Testis (tissue), 3 donors: ENCODE results near the gene RABGAP1L. TPM values are rescaled to one million over a fixed set of nuclear protein-coding genes. Genes with fewer than 3 reads are reported as not detected.

Experiments
- DNase-seq: peaks from one replicate; pipeline ENCODE4 v3.0.0-alpha.2; 2019
- H3K27ac ChIP-seq, 2 donors: fragments of 200-600 bp; sonication (generic); one replicate each; pipeline ENCODE4 v1.5.1; 2019
- H3K27me3 ChIP-seq: fragments of 200-600 bp; sonication (generic); one replicate; pipeline ENCODE4 v1.5.1; 2019
- H3K36me3 ChIP-seq: fragments of 200-600 bp; sonication (generic); one replicate; pipeline ENCODE4 v1.5.1; 2017; ENCODE audit warnings: low read depth; ENCODE audit errors: missing control alignments
- H3K4me1 ChIP-seq: fragments of 200-600 bp; sonication (generic); one replicate; pipeline ENCODE4 v1.5.1; 2019
- H3K4me3 ChIP-seq, 2 donors: fragments of 200-600 bp; sonication (generic); one replicate each; pipeline ENCODE4 v1.5.1; 2017 to 2019
- H3K9me3 ChIP-seq: fragments of 200-600 bp; sonication (generic); one replicate; pipeline ENCODE4 v1.5.1; 2017
- CTCF ChIP-seq, 3 experiments: fragments of 450-650 bp in 2 of 3; fragments of 200-600 bp in 1 of 3; sonication (generic) in 1 of 3; IDR thresholded peaks; one replicate each; pipeline ENCODE4 v1.5.1; 2016 to 2019; ENCODE audit warnings: antibody characterized with exemption in 3 of 3, mild to moderate bottlenecking in 2 of 3, moderate library complexity in 1 of 3
- POLR2A ChIP-seq: fragments of 450-650 bp; IDR thresholded peaks from one replicate; pipeline ENCODE4 v1.6.1; 2017; ENCODE audit warnings: antibody characterized with exemption, mild to moderate bottlenecking, moderate library complexity
- WGBS, 2 donors: methylation state at CpG; one replicate each; pipeline ENCODE4 v1.1.5; 2018; 5-methylcytosine and 5-hydroxymethylcytosine counted together
- intact Hi-C: fragments of 100-400 bp; cut with DNase I; formaldehyde crosslinking; loops from one replicate; pipeline ENCODE4 v1.15.1; 2023; ENCODE audit warnings: low total_unique reads
- polyA plus RNA-seq: library from polyadenylated mRNA; stranded (reverse); fragments of 350-450 nt; fragmentation: Illumina TruSeq; extraction: RNeasy Lipid Tissue Mini Kit (QIAGEN cat#74804); gene quantifications from one replicate; pipeline ENCODE4 v1.2.3, GENCODE V29; 2014; ENCODE audit warnings: low read depth, low replicate concordance; ENCODE audit not compliant: insufficient read depth
- total RNA-seq, 2 donors: library from RNA; depleted of rRNA; stranded (reverse); fragments of >200 nt; gene quantifications; one replicate each; pipeline ENCODE4 v1.2.3, GENCODE V29; 2016

RABGAP1L gene
- total and polyA plus RNA-seq, 3 donors from 2014 or later, result 40.5 to 53.1 (median 49.5) TPM

GRCh38 chr1:174768516-174768915, 609.2 kb downstream of the RABGAP1L start:
- no peaks in the 10 kb centered on the region for H3K9me3 ChIP-seq
- WGBS, 2 donors, result 38 to 60% methylated on average over 2 of the region's 2 CpGs
- H3K27me3 ChIP-seq, result no peaks in the 10 kb centered on the region
- H3K4me3 ChIP-seq, result no peak overlapping the region
- no peak for DNase-seq
- H3K4me1 ChIP-seq, result no peaks in the 10 kb centered on the region
- TF ChIP-seq POLR2A, result no peak
- TF ChIP-seq CTCF (IDR thresholded peaks at IDR 0.05), result no peak
- no peak overlapping the region for H3K27ac ChIP-seq
- intact Hi-C loops, result loop anchor here (10.0 kb wide), 1 partner anchor 216 kb away; no protein-coding TSS in a partner anchor
- no peaks in the 10 kb centered on the region for H3K36me3 ChIP-seq

- H3K4me3 ChIP-seq, result no peak overlapping the region
- no peak for DNase-seq
- intact Hi-C loops, result loop anchor here (10.0 kb wide), 1 partner anchor 216 kb away; no protein-coding TSS in a partner anchor
- H3K9me3 ChIP-seq, result no peaks in the 10 kb centered on the region
- no peaks in the 10 kb centered on the region for H3K36me3 ChIP-seq
- WGBS, 2 donors, result 87 to 95% methylated on average over 2 of the region's 2 CpGs
- H3K27ac ChIP-seq, result no peak overlapping the region
- no peaks in the 10 kb centered on the region for H3K27me3 ChIP-seq
- TF ChIP-seq CTCF (IDR thresholded peaks at IDR 0.05) (no peak), POLR2A (no peak)
- no peaks in the 10 kb centered on the region for H3K4me1 ChIP-seq
Observed at GRCh38 chr1:174768949-174769348, 609.6 kb downstream of the RABGAP1L start.

- Histone ChIP-seq H3K27ac (no peak overlapping the region), H3K27me3 (no peaks in the 10 kb centered on the region), H3K9me3 (no peaks in the 10 kb centered on the region), H3K36me3 (no peaks in the 10 kb centered on the region), H3K4me3 (no peak overlapping the region), H3K4me1 (no peaks in the 10 kb centered on the region)
- intact Hi-C loops, result loop anchor here (10.0 kb wide), 1 partner anchor 215 kb away; no protein-coding TSS in a partner anchor
- DNase-seq, result no peak
- TF ChIP-seq CTCF (IDR thresholded peaks at IDR 0.05) (peak; percentile 40 to 61 (median 57)), POLR2A (no peak)
Observed at GRCh38 chr1:174769961-174770549, 610.7 kb downstream of the RABGAP1L start.

GRCh38 chr1:174775621-174776020, 616.3 kb downstream of the RABGAP1L start:
- WGBS, 2 donors, result 84 to 90% methylated on average over 2 of the region's 2 CpGs
- Histone ChIP-seq H3K36me3 (no peaks in the 10 kb centered on the region), H3K27ac (no peak overlapping the region), H3K4me3 (no peak overlapping the region), H3K27me3 (no peaks in the 10 kb centered on the region), H3K9me3 (no peaks in the 10 kb centered on the region), H3K4me1 (no peaks in the 10 kb centered on the region)
- intact Hi-C loops, result no loop called here
- no peak for DNase-seq
- TF ChIP-seq POLR2A (no peak), CTCF (IDR thresholded peaks at IDR 0.05) (no peak)

- Histone ChIP-seq H3K4me1 (no peaks in the 10 kb centered on the region), H3K36me3 (no peaks in the 10 kb centered on the region), H3K27me3 (no peaks in the 10 kb centered on the region), H3K4me3 (no peak overlapping the region), H3K9me3 (no peaks in the 10 kb centered on the region), H3K27ac (no peak overlapping the region)
- intact Hi-C loops, result no loop called here
- no peak for TF ChIP-seq POLR2A
- no peak for TF ChIP-seq CTCF (IDR thresholded peaks at IDR 0.05)
- 92 to 100% methylated on average over 2 of the region's 2 CpGs for WGBS, 2 donors
- no peak for DNase-seq
Observed at GRCh38 chr1:174777262-174777661, 617.9 kb downstream of the RABGAP1L start.
